Activated CD4-positive, alpha-beta memory T cell treated with anti-CD3 and anti-CD28 coated beads for 36 hours (primary cell): ENCODE measurements around the gene SLC16A4. TPM values are rescaled to one million over a fixed set of nuclear protein-coding genes. Genes with fewer than 3 reads are reported as not detected.

Experiments
- CTCF ChIA-PET: fragments of 350-600 bp; sonication (Branson Sonifier 250); formaldehyde crosslinking; loops from one replicate; lab custom pipeline; 2021; ENCODE audit warnings: antibody characterized with exemption, inconsistent platforms; lab: Charles Lee
- POLR2A ChIA-PET: fragments of 350-600 bp; sonication (Branson Sonifier 250); formaldehyde crosslinking; loops from one replicate; lab custom pipeline; 2021; ENCODE audit warnings: antibody characterized with exemption; lab: Charles Lee
- DNase-seq: peaks from one replicate; pipeline ENCODE4 v3.0.0-alpha.2; 2020
- H3K27ac Mint-ChIP-seq: one replicate; pipeline ENCODE4 v1.8.0; 2021; ENCODE audit warnings: mixed read lengths
- H3K27me3 Mint-ChIP-seq: one replicate; pipeline ENCODE4 v1.8.0; 2021; ENCODE audit warnings: mixed read lengths
- H3K36me3 Mint-ChIP-seq: one replicate; pipeline ENCODE4 v1.8.0; 2021; ENCODE audit warnings: mixed read lengths
- H3K4me1 Mint-ChIP-seq: one replicate; pipeline ENCODE4 v1.8.0; 2021; ENCODE audit warnings: low read depth, mixed read lengths
- H3K4me3 Mint-ChIP-seq: one replicate; pipeline ENCODE4 v1.8.0; 2021; ENCODE audit warnings: mild to moderate bottlenecking, mixed read lengths
- H3K9me3 Mint-ChIP-seq: one replicate; pipeline ENCODE4 v1.8.0; 2021; ENCODE audit warnings: mixed read lengths
- intact Hi-C: fragments of 100-400 bp; cut with micrococcal nuclease; formaldehyde crosslinking; loops from one replicate; pipeline ENCODE4 v1.15.1; 2023
- total RNA-seq, 2 experiments: library from RNA; stranded (reverse); gene quantifications; one replicate each; pipeline ENCODE4 v1.2.3, GENCODE V29; 2021

Gene SLC16A4
- total RNA-seq, 2 experiments from 2014 or later, result 0.19 to 0.48 TPM

DNA sequence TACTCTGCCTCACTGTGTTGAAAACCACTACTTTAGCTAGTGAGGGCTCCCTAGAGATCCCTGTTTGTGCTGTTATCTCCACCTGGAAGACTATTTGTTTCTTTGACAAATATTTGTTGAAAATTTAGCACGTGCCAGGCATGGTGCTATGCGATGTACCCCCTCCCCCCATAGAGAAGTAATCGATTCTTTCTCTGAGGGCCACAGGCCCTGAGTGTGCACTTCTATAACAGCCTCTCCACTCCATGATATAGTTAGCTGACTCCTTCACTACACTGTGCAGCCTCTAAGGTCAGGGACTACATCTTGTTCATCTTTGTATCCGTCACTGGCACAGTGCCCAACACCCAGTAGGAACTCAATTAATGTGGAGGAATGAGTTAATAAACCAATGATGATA lies 69.0 kb downstream of the SLC16A4 start:
- no peaks in the 10 kb centered on the region for H3K9me3 Mint-ChIP-seq
- POLR2A ChIA-PET, result no interaction called here
- H3K36me3 Mint-ChIP-seq, result no peaks in the 10 kb centered on the region
- no peaks in the 10 kb centered on the region for H3K4me1 Mint-ChIP-seq
- intact Hi-C loops, result no loop called here
- H3K27ac Mint-ChIP-seq, result no peak overlapping the region
- CTCF ChIA-PET, result interaction anchor here (1.4 kb wide), 1 partner anchor 114 kb away, joined by 4 read pairs; no protein-coding TSS in a partner anchor
- DNase-seq, result no peak
- no peak overlapping the region for H3K4me3 Mint-ChIP-seq
- H3K27me3 Mint-ChIP-seq, result no peaks in the 10 kb centered on the region

GRCh38 chr1:110321045-110321444 lies 69.8 kb downstream of the SLC16A4 start:
- H3K27ac Mint-ChIP-seq, result no peak overlapping the region
- POLR2A ChIA-PET, result no interaction called here
- H3K27me3 Mint-ChIP-seq, result no peaks in the 10 kb centered on the region
- intact Hi-C loops, result no loop called here
- H3K4me3 Mint-ChIP-seq, result no peak overlapping the region
- H3K9me3 Mint-ChIP-seq, result no peaks in the 10 kb centered on the region
- DNase-seq, result no peak
- CTCF ChIA-PET, result interaction anchor here (1.1 kb wide), 1 partner anchor 114 kb away, joined by 3 read pairs; no protein-coding TSS in a partner anchor
- no peaks in the 10 kb centered on the region for H3K4me1 Mint-ChIP-seq
- H3K36me3 Mint-ChIP-seq, result no peaks in the 10 kb centered on the region

DNA sequence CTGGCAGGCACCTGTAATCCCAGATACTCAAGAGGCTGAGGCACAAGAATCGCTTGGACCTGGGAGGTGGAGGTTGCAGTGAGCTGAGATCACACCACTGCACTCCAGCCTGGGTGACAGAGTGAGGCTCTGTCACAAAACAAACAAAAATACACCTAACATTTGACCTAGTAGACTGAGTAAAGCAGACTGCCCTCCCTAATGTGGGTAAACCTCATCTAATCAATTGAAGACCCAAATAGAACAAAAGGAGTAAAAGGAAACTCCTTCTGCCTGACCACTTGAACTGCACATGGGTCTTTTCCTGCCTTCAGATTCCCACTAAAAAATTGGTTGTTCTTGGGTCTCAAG lies 70.7 kb downstream of the SLC16A4 start:
- no peaks in the 10 kb centered on the region for H3K36me3 Mint-ChIP-seq
- H3K9me3 Mint-ChIP-seq, result no peaks in the 10 kb centered on the region
- CTCF ChIA-PET, result interaction anchor here (3.0 kb wide), 1 partner anchor 176 kb away, joined by 17 read pairs; no protein-coding TSS in a partner anchor

DNA sequence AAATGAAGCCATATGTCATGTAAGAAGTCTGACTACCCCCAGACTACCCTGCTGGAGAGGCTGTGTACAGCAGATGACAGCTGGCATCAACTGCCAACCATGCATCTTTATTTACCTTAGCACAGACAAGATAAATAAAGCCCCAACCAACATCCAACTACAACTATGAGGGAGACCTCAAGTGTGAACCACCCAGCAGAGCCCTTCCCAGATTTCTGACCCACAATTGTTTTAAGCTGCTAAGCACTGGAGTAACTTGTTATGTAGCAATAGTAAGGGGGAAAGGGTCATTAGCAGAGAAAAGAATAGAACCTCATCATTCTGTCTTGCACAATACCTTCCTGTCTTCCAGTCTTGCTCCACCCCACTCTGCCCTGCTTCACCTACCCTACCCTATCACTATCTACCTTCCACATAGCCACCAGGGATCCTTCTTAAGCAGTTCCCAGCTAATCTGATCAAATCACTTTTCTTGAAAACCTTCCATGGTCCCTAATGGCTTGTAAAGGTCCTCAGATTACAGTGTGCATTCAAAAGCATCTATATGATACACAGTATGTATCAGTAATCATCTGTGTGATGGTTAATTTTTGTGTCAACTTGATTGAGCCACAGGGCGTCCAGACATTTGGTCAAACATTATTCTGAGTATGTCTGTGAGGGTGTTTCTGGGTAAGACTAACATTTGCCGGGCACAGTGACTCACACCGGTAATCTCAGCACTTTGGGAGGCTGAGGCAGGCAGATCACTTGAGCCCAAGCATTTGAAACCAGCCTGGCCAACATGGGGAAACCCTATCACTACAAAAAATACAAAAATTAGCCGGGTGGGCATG lies 71.3 kb downstream of the SLC16A4 start:
- ChIA-PET POLR2A (no interaction called here), CTCF (interaction anchor here (1.0 to 17.3 kb wide), 5 partner anchors 111 to 176 kb away, joined by 3 to 920 read pairs (median 4); partner anchors contain the start of gene KCNC4)
- H3K4me1 Mint-ChIP-seq, result no peaks in the 10 kb centered on the region
- no peak for DNase-seq
- no peak overlapping the region for H3K27ac Mint-ChIP-seq
- no peak overlapping the region for H3K4me3 Mint-ChIP-seq
- H3K27me3 Mint-ChIP-seq, result no peaks in the 10 kb centered on the region
- H3K36me3 Mint-ChIP-seq, result no peaks in the 10 kb centered on the region
- H3K9me3 Mint-ChIP-seq, result no peaks in the 10 kb centered on the region
- intact Hi-C loops, result loop anchor here (10.0 kb wide), 1 partner anchor 145 kb away; no protein-coding TSS in a partner anchor

More for the DNA sequence above, 70.7 kb downstream of the SLC16A4 start:
- POLR2A ChIA-PET, result no interaction called here
- Mint-ChIP-seq H3K4me3 (no peak overlapping the region), H3K27ac (no peak overlapping the region), H3K4me1 (no peaks in the 10 kb centered on the region), H3K27me3 (no peaks in the 10 kb centered on the region)
- no peak for DNase-seq
- intact Hi-C loops, result no loop called here

DNA sequence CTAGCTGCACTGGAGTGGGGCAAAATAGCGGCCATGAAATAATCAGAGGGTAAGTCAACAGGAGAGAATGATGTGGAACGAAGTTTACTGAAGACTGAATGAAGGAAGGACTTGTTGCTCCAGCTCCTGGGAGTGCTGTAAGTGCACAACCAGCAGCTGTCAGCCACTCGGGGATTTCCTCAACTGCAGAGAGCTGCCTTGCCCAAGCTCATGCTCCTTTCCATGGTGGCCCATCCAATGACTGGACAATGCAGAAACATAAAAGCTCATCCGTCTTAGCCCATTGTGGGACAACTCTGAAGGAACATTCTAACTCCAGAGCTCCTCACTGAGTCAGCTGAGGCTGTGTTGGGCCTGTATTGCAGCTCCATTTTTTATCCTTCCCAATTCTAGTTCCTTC lies 72.8 kb downstream of the SLC16A4 start:
- POLR2A ChIA-PET, result interaction anchor here (1.5 kb wide), 2 partner anchors 20 to 111 kb away, joined by 4 read pairs; no protein-coding TSS in a partner anchor
- Mint-ChIP-seq H3K4me1 (no peaks in the 10 kb centered on the region), H3K4me3 (no peak overlapping the region), H3K27ac (no peak overlapping the region), H3K27me3 (no peaks in the 10 kb centered on the region), H3K9me3 (no peaks in the 10 kb centered on the region), H3K36me3 (no peaks in the 10 kb centered on the region)
- CTCF ChIA-PET, result interaction anchor here (0.6 to 17.3 kb wide), 9 partner anchors 9 to 178 kb away, joined by 3 to 920 read pairs (median 6); partner anchors contain the start of gene KCNC4
- no peak for DNase-seq
- intact Hi-C loops, result loop anchor here (10.0 kb wide), 1 partner anchor 147 kb away; no protein-coding TSS in a partner anchor

DNA sequence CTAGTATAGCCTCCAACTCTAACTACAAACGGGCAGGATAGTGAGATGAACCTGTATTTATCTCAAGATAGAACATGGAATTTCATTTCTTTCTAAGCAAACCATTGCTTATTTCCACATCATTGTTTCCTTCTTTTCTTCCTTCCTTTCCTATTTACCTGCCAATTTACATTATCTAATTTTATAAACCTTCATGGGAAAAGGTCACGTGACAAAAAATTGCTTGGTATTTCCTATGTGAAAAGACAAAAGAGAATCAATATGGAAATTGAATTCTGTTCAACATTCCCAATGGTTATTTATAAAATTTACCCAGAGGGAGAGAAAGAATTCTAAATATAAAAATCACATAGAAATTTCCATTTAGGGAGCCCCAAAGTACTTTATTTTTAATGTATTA lies 74.1 kb downstream of the SLC16A4 start:
- Mint-ChIP-seq H3K27me3 (no peaks in the 10 kb centered on the region), H3K36me3 (no peaks in the 10 kb centered on the region), H3K4me1 (no peaks in the 10 kb centered on the region), H3K9me3 (no peaks in the 10 kb centered on the region), H3K27ac (no peak overlapping the region), H3K4me3 (no peak overlapping the region)
- POLR2A ChIA-PET, result interaction anchor here (1.5 kb wide), 1 partner anchor 110 kb away, joined by 4 read pairs; no protein-coding TSS in a partner anchor
- CTCF ChIA-PET, result interaction anchor here (1.0 to 17.3 kb wide), 5 partner anchors 11 to 179 kb away, joined by 3 to 920 read pairs (median 13); partner anchors contain the start of gene KCNC4
- DNase-seq, result no peak
- intact Hi-C loops, result loop anchor here (10.0 kb wide), 1 partner anchor 148 kb away; no protein-coding TSS in a partner anchor

Other genes with a start within 250 kb of the SLC16A4 start
- gene SLC6A17, start 240.5 kb downstream of the SLC16A4 start, total RNA-seq, result under 1 TPM; 0.02 to 0.07 TPM
- 10 to 100 TPM; 15.0 to 15.1 TPM for gene KCNC4, start 180.7 kb downstream of the SLC16A4 start, total RNA-seq
- 10 to 100 TPM; 59.1 to 60.2 TPM for gene RBM15, start 51.6 kb downstream of the SLC16A4 start, total RNA-seq
- gene LAMTOR5, start 16.7 kb upstream of the SLC16A4 start, total RNA-seq, result 100 to 1,000 TPM; 151 to 153 TPM
- not detected for gene PROK1, start 60.1 kb upstream of the SLC16A4 start, total RNA-seq
- gene KCNA10, start 128.1 kb upstream of the SLC16A4 start, total RNA-seq, result not detected
- gene KCNA2, start 215.3 kb upstream of the SLC16A4 start, total RNA-seq, result under 1 TPM; 0.24 to 0.36 TPM